DMS79 (cell line): ENCODE results near the gene SNX6.
"Not testable (repeated sequence)": the region's sequence is repeated elsewhere in the genome, so short reads cannot be mapped to it uniquely, and the experiment has no call there.

ENCODE experiments used
- DNase-seq: peaks from one replicate; lab custom pipeline; 2025; lab: John Stamatoyannopoulos, UW

The SNX6 gene

DNA sequence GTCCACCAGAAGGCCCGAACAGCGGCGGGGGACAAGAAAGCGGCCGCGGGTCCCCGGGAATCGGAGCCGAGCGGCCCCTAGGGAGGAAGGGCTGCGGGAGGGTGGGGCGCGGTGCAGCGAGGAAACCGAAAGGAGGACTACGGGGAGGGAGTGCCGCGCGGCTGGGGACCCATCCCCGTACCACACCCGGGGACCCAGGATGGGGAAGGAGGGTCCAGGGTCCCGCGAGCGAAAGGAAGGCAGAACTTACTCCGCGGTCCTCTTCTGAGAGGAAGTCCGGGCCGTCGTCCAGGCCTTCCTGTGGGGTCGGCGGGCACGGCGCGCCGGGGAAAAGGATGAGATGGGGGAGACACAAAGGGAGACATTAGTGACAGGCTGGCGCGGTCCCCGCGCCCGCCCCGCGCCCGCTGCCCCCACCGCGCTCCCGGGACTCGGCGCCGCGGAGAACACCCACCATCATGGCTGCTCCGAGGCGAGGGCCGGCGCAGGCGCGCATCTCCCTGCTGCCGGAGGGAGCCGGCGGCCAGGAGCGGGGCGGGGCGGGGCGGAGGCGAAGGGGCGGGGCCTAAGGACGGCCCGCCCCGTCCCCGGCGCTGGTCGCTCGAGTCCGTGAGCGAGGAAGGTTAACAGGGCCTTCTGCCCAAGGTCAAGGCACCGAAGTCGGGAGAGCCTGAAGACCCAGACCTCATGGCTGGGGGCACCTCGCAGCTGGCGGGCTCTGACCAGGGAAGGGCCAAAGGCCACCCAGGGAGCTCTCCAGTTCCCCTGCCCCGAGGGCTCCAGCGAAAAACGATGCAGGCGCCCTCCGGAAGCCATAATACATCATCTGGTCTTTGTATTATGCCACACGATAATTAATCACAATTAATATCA lies at the start of gene SNX6:
Gene SNX6 (minus strand): TSS at position 492 of the 873 bp plus-strand sequence. CDS start 32 bp downstream, at position 460.
- peak; percentile 84 for DNase-seq

DNA sequence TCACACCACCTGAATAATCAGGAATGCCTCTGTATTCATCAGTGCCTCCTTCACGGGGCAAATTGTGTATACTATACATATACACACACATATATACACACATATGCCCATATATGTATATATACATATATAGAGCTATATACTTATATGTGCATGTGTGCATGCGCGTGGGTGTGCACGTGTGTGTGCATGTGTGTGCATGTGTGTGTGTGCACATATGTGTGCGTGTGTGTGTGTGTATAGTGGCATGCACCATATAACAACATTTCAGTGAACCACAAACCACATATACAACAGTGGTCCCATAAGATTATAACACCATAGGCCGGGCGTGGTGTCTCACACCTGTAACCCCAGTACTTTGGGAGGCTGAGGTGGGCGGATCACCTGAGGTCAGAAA lies 48.8 kb upstream of the SNX6 start:
- no peak for DNase-seq

DNA sequence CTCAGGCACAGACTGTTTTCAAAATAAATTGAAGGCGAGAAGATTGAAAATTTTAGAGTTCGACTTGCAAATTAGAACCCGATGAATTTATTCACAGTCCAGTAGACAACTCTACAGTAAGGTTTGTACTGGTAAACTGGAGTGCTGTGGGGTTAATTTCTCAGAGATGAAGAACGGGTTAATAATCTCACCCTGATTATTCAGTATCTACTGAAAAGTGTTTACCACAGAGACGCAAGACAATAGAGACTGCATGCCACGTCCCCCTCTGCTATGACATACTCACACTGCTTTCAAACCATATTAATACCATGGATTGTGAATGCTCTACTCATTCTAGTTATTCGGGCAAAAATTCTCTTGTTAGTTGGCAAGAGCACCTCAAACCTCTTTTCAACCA lies 48.4 kb upstream of the SNX6 start:
- DNase-seq, result no peak

DNA sequence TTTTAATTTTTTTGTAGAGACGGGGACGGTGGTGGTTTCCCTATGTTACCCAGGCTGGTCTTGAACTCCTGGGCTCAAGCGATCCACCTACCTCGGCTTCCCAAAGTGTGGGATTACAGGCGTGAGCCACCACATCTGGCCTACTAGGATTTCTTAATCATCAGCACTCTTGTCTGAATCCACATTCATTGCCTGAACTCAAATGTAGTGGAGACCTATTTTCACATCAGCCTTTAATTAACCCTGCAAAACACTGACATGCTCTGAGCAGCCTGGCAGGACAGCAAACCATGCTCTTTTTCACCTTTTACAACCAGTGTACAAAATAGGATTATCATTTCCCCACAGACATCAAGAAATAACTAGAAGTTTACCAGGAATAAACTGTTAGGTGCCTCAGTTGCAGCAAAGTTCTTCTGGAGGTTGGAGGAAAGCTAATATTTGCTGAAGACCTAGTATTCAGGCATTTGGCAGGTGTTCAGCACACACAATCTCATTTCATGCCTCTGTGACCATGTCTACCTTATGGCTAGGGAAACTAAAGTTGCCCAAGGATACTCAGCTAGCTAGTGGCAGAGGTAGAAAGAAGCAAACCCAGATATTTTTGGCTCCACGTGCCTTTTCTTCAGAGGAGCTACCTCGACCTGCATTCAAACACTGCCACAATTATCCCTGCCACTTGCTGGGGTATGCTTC lies 46.7 kb upstream of the SNX6 start:
- no peak for DNase-seq

DNA sequence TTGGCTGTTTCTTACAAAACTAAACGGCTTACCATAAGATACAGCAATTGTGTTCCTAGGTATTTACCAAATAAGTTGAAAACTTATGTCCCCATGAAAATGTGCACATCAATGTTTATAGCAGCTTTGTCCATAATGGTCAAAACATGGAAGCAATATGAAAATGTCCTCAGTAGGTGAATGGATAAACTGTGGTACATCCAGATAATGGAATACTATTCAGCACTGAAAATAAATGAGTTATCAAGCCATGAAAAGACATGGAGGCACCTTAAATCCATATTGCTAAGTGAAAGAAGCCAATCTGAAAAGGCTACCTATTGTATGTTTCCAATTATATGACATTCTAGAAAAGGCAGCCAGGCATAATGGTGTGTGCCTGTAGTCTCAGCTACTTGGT lies 43.8 kb upstream of the SNX6 start:
- DNase-seq, result no peak

DNA sequence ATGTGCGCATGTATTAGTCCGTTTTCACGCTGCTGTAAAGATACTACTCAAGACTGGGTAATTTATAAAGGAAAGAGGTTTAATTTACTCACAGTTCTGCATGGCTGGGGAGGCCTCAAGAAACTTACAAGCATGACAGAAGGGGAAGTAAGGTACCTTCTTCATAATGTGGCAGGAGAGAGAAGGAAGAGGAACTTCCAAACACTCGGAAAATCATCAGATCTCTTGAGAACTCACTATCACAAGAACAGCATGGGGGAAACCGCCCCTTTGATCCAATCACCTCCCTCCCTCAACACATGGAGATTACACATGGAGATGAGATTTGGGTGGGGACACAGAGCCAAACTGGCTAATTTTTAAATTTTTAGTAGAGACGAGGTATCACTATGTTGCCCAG lies 41.8 kb upstream of the SNX6 start:
- DNase-seq, result no peak

DNA sequence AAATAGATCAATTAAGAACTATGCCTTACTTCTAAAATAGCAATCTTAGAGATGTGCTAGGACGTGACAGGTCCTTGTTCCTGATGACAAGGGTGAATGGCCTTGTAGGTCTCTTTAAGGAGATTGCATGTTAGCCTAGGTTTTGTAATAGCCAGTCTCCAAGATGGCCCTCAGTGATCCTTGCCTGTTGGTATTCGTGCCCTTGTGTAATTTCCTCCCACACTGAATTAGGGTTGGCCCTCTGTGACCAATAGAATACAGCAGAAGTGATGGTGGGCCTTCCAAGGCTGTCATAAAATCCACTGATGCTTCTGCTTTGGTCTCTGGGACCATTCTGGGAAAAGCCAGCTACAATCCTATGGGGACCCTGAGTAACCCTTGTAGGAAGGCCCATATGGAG lies 38.2 kb upstream of the SNX6 start:
- DNase-seq, result no peak

DNA sequence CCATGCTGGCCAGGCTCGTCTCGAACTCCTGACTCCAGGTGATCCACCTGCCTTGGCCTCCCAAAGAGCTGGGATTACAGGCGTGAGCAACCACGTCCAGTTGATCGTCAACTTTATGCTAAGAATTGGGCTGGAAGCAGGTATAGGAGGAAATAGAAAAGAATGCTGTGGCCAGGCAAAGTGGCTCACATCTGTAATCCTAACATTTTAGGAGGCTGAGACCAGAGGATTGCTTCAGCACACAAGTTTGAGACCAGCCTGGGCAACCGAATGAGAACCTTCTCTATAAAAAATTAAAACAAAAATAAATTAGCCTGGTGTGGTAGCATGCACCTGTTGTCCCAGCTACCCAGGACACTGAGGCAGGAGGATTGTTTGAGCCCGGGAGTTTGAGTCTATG lies 37.1 kb upstream of the SNX6 start:
- no peak for DNase-seq

DNA sequence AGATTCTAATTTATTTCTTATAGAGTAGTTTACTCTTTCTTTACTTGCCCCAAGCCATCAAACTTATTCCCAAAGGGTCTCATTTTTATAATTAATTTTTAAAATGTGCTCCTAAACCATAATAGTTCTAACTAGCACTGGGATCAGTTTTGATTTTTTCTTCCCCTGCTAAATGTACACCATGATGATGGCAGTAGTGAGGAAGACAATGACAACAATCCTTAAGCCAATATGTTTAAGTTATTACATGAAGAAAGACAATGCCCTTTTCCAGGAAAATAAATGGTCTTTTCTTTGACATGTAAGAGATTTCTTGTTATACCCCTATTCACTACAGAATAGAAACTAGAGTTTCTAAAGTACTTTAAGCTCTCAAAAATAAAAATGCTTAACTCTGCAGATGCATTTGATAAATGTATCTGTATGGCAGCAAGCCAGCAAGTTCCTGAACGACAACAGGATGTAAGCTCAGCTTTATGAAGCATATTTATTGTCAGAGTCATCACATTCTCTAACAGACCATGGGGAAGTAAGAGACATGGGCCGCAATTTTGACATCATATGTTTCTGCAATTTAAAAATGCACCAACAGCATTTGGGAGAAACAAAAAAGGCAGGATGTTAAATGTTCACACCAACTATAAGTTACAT lies 36.0 kb upstream of the SNX6 start:
- no peak for DNase-seq

DNA sequence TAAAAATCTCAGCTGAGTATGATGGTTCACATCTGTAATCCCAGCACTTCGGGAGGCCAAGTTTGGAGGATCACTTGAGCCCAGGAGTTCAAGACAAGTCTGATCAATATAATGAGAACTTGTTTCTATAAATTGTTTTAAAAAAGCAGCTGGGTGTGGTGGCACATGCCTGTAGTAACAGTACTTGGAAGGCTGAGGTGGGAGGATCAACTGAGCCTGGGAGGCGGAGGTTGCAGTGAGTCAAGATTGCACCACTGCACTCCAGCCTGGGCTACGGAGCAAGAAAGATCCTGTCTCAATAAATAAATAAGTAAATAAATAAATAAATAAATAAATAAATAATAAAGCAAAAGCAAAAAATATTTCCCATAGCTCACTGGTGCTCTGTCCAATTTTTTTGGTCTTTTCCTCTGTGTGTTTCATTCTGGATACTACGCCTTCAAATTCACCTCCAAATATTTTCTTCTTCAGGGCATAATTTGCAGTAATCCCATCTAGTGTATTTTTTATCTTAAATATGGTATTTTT lies 32.7 kb upstream of the SNX6 start:
- DNase-seq, result no peak

DNA sequence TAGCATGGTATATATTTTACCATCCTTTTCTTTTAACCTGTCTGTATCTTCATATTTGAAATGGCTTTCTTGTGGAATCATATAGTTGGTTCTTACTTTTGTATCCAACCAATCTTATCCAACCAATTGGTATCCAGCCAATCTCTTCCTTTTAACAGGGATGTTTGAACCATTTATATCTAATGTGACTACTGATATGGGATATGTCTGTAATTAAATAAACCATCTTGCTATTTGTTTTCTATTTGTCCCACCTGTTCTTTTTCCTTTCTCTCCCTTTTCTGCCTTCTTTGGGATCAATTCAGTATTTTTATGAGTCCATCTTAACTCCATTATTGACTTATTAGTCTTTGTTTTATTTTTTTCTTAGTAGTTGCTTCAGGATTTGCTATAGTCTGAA lies 30.8 kb upstream of the SNX6 start:
- no peak for DNase-seq

DNA sequence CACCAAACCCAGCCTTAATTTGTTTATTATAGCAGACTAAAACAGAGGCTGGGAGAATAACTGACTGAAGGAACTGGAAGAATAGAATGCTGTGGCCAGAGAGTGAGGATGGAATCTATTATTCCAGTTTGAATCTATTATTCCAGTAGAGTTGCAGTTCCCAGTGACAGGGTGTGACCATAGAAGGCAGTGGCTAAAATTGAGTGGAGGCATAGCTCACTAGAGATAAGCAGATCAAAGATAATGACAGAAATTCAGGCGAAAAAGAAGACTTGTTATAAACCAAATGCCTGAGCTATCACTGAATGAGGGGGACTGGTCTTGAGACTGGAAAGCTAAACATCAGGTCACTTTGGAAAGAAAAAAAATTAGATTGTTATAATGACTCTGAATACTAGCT lies 26.0 kb upstream of the SNX6 start:
- no peak for DNase-seq

DNA sequence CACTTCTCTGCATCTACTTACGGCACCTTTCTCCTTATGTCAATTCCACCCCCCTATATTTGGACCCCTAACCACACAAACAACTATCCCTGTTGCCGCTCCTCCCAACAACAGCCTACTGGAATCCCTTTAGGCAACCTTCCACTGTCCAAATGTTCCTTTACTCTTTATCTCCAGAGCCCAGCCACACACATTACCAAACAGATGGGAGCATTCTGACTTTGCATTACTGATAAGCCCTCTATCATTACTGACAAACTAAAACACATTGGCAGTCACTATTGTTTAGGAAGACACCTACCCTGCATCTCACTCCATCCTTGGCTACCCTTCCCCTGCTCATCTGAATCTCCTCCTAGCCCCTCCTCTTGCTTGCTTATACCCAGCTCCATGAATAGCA lies 23.1 kb upstream of the SNX6 start:
- not testable (repeated sequence) for DNase-seq

DNA sequence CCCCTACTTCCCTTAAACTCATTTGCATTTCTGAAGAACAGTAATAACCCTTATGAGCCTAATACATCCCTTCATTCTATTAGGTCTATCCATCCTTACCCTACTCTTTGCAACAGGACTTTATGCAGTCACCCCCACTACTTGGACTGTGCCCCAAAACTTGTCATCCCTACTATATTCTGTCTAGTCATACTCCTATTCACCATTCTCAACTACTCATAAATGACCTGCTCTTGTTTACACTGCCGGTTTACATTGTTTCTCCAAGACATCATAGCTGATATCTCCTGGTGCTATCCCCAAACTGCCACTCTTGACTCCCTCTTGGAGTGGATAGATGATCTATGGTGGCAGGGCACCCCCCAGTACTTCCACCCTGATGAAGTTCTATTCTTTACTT lies 22.4 kb upstream of the SNX6 start:
- not testable (repeated sequence) for DNase-seq

DNA sequence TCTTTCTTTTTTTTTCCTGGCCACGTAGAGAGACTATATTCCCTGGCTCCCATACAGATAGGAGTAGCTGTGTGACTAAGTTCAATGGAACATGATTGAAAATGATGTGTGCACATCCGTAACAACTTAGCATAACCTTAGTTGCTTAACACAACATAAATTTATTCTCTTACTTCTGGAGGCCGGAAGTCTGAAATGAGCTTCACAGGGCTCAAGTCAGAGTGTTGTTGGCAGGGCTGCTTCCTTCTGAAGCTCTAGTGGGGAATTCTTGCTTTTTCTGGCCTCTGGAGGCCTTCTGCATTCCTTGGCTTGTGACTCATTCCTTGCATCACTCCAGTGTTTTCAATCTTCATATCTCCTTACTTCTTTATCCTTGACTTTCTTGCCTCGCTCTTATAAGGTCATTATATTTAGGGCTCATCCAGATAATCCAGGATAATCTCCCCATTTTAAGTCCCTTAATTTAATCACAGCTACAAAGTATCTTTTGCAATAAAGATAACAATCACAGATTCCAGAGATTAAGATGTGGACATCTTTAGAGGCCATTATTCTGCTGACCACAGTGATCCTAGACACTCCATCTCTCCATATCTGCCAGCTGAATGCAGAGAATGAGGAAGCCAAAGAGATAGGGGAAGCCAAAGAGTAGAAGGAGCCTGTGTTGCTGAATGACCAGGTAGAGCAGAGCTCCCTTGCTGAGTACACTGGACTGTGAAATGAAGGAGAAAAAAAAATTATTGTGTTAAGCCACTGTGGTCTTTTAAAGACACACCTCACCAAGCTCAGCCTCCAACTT lies 21.0 kb upstream of the SNX6 start:
- DNase-seq, result no peak

DNA sequence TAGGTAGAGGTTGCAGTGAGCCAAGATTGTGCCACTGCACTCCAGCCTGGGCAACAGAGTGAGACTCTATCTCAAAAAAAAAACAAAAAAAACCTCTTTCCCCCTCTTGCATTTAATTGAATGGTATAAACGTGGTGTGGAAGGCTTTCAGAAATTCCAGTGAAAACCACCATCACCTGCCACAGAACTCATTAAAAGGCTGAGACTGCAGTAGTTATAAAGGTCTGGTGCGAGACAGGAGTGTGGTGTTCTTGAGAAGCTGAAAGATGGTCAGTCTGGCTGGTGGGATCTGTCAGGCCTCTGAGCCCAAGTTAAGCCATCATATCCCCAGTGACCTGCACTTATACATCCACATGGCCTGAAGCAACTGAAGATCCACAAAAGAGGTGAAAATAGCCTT lies 20.1 kb upstream of the SNX6 start:
- not testable (repeated sequence) for DNase-seq

DNA sequence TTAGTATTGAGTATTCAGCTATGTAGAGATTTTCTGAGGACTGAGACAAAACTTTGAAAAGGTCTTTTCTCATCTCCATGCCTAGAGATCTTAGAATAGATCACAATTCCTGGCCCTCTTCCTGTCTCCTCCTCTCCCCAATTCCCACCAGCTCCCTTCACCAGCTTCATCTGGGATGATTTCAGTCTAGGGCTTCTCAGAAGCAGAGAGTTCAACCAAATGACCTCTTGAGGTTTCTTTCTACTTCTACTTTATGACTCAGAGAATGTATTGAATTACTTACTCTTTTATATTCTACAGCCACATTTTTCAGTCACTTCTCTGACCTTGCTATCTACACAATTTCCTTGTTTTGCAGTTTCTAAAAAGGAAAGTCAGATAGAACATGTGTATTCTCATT lies 19.4 kb upstream of the SNX6 start:
- no peak for DNase-seq

DNA sequence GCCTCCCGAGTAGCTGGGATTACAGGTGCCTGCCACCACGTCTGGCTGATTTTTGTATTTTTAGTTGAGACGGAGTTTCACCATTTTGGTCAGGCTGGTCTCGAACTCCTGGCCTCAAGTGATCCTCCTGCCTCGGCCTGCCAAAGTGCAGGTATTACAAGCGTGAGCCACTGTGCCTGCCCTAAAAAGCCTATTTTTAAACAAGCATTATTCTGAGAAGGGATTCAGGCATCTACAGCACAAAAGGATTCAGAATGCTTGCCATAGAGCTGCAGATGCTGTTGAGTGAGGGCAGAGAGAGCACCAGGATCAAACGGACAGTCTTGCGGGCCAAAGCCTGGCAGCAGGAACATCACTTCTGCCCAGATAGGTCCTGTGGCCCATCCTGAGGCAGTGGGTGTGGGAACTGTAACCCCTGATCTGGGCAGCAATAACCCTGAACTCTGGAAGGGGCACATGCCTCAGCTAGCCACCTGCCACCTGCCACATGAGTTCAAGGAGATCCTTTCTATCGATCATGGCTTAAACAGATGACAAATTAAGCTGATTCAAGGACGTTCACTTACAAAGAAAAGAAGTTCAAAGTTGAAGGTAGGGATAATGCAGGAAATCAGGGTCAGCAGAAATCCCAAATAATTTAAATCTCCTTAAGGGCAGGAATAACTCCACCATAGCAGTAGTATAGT lies 16.8 kb upstream of the SNX6 start:
- no peak for DNase-seq

DNA sequence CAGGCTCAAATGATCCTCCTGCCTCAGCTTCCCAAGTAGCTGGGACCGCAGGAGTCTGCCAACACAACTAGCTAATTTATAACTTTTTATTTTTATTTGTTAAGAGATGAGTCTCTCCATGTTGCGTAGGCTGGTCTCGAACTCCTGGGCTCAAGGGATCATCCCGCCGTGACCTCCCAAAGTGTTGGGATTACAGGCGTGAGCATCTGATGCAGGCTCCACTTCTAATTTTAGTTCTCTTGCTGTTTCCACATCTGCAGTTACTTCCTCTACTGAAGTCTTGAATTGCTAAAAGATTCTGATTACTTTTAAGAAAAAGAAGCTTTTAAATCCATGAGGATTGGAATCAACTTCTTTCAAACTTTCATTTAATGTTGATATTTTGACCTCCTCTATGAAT lies 13.4 kb upstream of the SNX6 start:
- DNase-seq, result no peak

DNA sequence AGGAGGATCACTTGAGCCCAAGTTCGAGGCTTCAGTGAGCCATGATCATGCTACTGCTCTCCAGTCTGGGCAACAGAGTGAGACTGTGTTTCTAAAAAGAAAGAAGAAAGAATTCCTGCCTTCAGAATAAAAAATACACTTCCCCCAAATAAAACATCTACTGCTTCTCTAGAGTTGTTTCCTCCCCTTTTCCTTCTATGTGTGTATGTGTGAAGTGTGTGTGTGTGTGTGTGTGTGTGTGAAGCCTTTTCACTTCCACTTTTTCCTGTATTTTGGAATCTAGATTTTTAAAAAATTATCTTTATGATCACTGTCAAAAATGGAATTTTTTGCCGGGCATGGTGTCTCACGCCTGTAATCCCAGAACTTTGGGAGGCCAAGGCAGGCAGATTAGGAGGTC lies 12.6 kb upstream of the SNX6 start:
- DNase-seq, result no peak

DNA sequence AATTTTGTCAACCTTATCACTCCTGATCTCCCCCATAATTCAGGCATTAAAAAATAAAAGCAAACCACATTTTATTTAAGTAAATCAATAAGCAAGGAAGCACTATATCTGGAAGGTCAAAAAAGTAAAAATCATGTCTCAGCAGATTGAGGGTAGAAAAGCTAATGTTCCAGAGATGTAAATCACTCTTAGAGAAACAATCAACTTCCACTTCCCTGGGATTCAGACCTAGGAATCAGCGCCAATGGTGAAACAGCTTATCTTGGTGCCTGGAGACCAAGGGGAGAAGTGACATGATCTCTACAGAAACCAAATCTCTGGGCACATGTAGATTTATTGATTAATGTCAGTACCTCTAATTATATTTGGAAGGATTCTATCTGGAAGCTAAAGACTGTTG lies 10.9 kb upstream of the SNX6 start:
- DNase-seq, result no peak
